ENCODE data around the gene LDLRAD4.

The LDLRAD4 gene

GRCh38 chr18:13239171-13239956 is 20.8 kb downstream of the LDLRAD4 start:
- H3K9ac ChIP-seq (ENCODE audit: low read length): no peak overlapping the region
- H3K27ac ChIP-seq (ENCODE audit: low read depth, low read length): no peak overlapping the region
- no peaks in the 10 kb centered on the region for H3K27me3 ChIP-seq (ENCODE audit: control insufficient read depth, insufficient read depth, low read length)
- peaks cover 8% of the 10 kb centered on the region; the same call in 1 of the 2 replicates for H3K4me1 ChIP-seq (ENCODE audit: control insufficient read depth, insufficient read depth, low read length)
- H3K36me3 ChIP-seq (ENCODE audit: control insufficient read depth, insufficient read depth, low read length): no peaks in the 10 kb centered on the region
- H3K4me3 ChIP-seq (ENCODE audit: low read depth, low read length): no peak overlapping the region
- no peaks in the 10 kb centered on the region for H3K9me3 ChIP-seq (ENCODE audit: control insufficient read depth, insufficient read depth, low read depth, low read length)

- H3K9ac ChIP-seq (ENCODE audit: low read length): no peak overlapping the region
- no peaks in the 10 kb centered on the region for H3K9me3 ChIP-seq (ENCODE audit: control insufficient read depth, insufficient read depth, low read depth, low read length)
- H3K36me3 ChIP-seq (ENCODE audit: control insufficient read depth, insufficient read depth, low read length): no peaks in the 10 kb centered on the region
- no peaks in the 10 kb centered on the region for H3K27me3 ChIP-seq (ENCODE audit: control insufficient read depth, insufficient read depth, low read length)
- H3K27ac ChIP-seq (ENCODE audit: low read depth, low read length): no peak overlapping the region
- no peak overlapping the region for H3K4me3 ChIP-seq (ENCODE audit: low read depth, low read length)
- peaks cover 7% of the 10 kb centered on the region; the same call in 1 of the 2 replicates for H3K4me1 ChIP-seq (ENCODE audit: control insufficient read depth, insufficient read depth, low read length)
These were observed 21.6 kb downstream of the LDLRAD4 start for GRCh38 chr18:13240060-13240725.

DNA sequence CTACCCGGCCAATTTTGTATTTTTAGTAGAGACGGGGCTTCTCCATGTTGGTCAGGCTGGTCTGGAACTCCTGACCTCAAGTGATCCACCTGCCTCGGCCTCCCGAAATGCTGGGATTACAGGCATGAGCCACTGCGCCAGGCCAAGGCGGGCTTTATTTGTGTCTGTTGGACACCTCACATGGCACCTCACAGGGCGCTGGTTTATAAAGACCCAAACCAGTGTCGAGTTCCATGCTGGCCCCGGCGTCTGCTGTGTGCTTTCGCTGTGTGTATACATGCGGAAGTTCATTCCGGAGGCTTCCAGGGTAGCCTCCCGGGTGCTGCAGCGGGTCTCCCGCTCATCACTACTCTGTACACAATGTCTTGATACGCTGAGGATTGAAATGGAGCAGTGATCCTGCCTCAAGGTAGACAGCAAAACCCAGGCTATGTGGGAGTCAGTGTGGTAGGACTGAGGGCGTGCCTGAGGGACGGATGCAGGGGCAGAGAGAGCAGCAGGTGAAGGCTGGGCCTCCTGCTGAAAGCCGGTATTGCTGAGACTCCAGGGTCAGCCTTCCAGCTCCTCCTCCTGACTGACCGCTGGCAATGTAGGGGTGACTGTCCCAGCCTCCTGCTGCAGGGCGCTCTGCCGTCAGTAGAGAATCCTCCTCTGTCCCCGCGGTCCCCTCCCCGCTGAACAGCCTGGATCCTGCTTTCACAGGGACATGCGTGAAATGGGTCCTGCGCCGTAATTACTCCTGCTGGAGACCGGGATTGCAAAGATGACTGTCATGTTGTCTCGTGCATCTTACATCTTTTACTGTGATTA is 22.7 kb downstream of the LDLRAD4 start:
- Histone ChIP-seq H3K4me3 (ENCODE audit: low read depth, low read length) (no peak overlapping the region), H3K4me1 (ENCODE audit: control insufficient read depth, insufficient read depth, low read length) (no peaks in the 10 kb centered on the region), H3K9me3 (ENCODE audit: control insufficient read depth, insufficient read depth, low read depth, low read length) (no peaks in the 10 kb centered on the region), H3K27me3 (ENCODE audit: control insufficient read depth, insufficient read depth, low read length) (no peaks in the 10 kb centered on the region), H3K36me3 (ENCODE audit: control insufficient read depth, insufficient read depth, low read length) (no peaks in the 10 kb centered on the region), H3K9ac (ENCODE audit: low read length) (no peak overlapping the region), H3K27ac (ENCODE audit: low read depth, low read length) (no peak overlapping the region)

- Histone ChIP-seq H3K9ac (ENCODE audit: low read length) (no peak overlapping the region), H3K9me3 (ENCODE audit: control insufficient read depth, insufficient read depth, low read depth, low read length) (no peaks in the 10 kb centered on the region), H3K4me3 (ENCODE audit: low read depth, low read length) (no peak overlapping the region), H3K4me1 (ENCODE audit: control insufficient read depth, insufficient read depth, low read length) (no peaks in the 10 kb centered on the region), H3K27me3 (ENCODE audit: control insufficient read depth, insufficient read depth, low read length) (no peaks in the 10 kb centered on the region), H3K36me3 (ENCODE audit: control insufficient read depth, insufficient read depth, low read length) (no peaks in the 10 kb centered on the region), H3K27ac (ENCODE audit: low read depth, low read length) (no peak overlapping the region)
These were observed 23.3 kb downstream of the LDLRAD4 start for GRCh38 chr18:13241893-13242175.

DNA sequence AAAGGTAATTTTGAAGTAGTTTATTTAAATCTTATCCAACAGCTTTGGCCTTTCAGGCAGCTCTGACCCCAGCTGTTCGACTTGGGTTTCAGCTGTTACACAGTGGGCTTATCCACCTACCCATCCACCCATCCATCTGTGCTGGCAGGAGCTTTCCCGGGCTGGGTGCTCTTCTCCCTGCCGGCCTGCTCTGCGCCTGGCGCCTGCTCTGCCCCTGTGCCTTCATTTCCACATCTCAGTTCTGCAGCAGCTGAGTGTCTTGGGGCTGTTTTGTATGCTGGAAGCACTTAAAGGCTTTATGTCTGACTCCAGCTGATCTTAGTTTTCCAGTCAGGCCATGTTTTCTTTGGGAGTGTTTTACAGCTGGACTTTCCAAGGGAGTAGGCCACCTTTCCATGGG is 24.2 kb downstream of the LDLRAD4 start:
- no peak overlapping the region for H3K4me3 ChIP-seq (ENCODE audit: low read depth, low read length)

DNA sequence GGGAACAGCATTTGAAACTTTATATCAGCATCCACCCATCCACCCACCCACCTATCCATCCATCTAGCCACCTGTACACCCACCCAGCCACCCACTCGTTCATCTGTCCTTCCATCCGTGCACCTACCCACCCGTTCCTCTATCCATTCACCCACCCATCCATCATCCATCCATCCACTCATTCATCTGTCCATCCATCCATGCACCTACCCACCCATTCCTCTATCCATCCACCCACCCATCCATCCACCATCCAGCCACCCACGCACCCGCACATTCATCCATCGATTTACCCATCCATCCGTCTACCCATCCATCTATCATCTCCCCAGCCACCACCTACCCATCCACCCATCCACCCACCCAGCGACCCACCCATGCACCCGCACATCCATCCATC is 24.8 kb downstream of the LDLRAD4 start:
- Histone ChIP-seq H3K9me3 (ENCODE audit: control insufficient read depth, insufficient read depth, low read depth, low read length) (no peaks in the 10 kb centered on the region), H3K36me3 (ENCODE audit: control insufficient read depth, insufficient read depth, low read length) (no peaks in the 10 kb centered on the region), H3K9ac (ENCODE audit: low read length) (no peak overlapping the region), H3K4me3 (ENCODE audit: low read depth, low read length) (no peak overlapping the region), H3K27me3 (ENCODE audit: control insufficient read depth, insufficient read depth, low read length) (no peaks in the 10 kb centered on the region), H3K4me1 (ENCODE audit: control insufficient read depth, insufficient read depth, low read length) (no peaks in the 10 kb centered on the region), H3K27ac (ENCODE audit: low read depth, low read length) (no peak overlapping the region)

More for the DNA sequence above, 24.2 kb downstream of the LDLRAD4 start:
- Histone ChIP-seq H3K9me3 (ENCODE audit: control insufficient read depth, insufficient read depth, low read depth, low read length) (no peaks in the 10 kb centered on the region), H3K36me3 (ENCODE audit: control insufficient read depth, insufficient read depth, low read length) (no peaks in the 10 kb centered on the region), H3K4me1 (ENCODE audit: control insufficient read depth, insufficient read depth, low read length) (no peaks in the 10 kb centered on the region), H3K27me3 (ENCODE audit: control insufficient read depth, insufficient read depth, low read length) (no peaks in the 10 kb centered on the region), H3K27ac (ENCODE audit: low read depth, low read length) (no peak overlapping the region), H3K9ac (ENCODE audit: low read length) (no peak overlapping the region)

- H3K36me3 ChIP-seq (ENCODE audit: control insufficient read depth, insufficient read depth, low read length): no peaks in the 10 kb centered on the region
These were observed 25.6 kb downstream of the LDLRAD4 start for GRCh38 chr18:13244135-13244534.

DNA sequence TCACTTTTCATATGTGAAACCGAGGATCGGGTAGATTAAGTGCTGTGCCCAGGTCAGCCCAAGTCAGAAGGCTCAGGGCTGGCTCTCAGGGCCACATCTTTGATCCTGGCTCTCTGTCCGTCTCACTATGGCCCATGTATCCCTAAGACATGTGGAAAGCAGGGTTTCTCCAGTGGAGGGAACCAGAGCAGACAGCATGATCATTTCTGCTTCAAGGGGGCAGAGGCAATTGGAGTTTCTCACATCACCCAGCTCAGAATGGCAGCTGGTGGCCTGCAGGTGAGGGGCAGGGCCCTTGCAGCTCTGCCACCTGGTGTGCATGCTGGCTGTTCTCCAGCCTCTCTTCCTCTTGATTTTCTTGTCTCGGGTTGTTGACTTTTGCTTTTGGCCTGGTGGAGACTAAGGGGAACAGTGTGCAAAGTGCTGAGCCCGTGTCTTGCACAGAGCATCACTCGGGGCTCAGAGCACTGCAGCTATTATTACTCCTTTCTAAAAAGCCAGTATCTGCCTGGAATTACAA is 27.0 kb downstream of the LDLRAD4 start:
- H3K27ac ChIP-seq (ENCODE audit: low read depth, low read length): no peak overlapping the region
- H3K36me3 ChIP-seq (ENCODE audit: control insufficient read depth, insufficient read depth, low read length): no peaks in the 10 kb centered on the region
- H3K9ac ChIP-seq (ENCODE audit: low read length): no peak overlapping the region

More at GRCh38 chr18:13244135-13244534, 25.6 kb downstream of the LDLRAD4 start:
- Histone ChIP-seq H3K9me3 (ENCODE audit: control insufficient read depth, insufficient read depth, low read depth, low read length) (no peaks in the 10 kb centered on the region), H3K27me3 (ENCODE audit: control insufficient read depth, insufficient read depth, low read length) (no peaks in the 10 kb centered on the region), H3K9ac (ENCODE audit: low read length) (no peak overlapping the region), H3K27ac (ENCODE audit: low read depth, low read length) (no peak overlapping the region), H3K4me3 (ENCODE audit: low read depth, low read length) (no peak overlapping the region), H3K4me1 (ENCODE audit: control insufficient read depth, insufficient read depth, low read length) (no peaks in the 10 kb centered on the region)

GRCh38 chr18:13246121-13246520 is 27.6 kb downstream of the LDLRAD4 start:
- H3K9ac ChIP-seq (ENCODE audit: low read length): no peak overlapping the region
- no peaks in the 10 kb centered on the region for H3K4me1 ChIP-seq (ENCODE audit: control insufficient read depth, insufficient read depth, low read length)
- H3K36me3 ChIP-seq (ENCODE audit: control insufficient read depth, insufficient read depth, low read length): no peaks in the 10 kb centered on the region
- H3K4me3 ChIP-seq (ENCODE audit: low read depth, low read length): no peak overlapping the region
- H3K27me3 ChIP-seq (ENCODE audit: control insufficient read depth, insufficient read depth, low read length): no peaks in the 10 kb centered on the region
- no peak overlapping the region for H3K27ac ChIP-seq (ENCODE audit: low read depth, low read length)
- no peaks in the 10 kb centered on the region for H3K9me3 ChIP-seq (ENCODE audit: control insufficient read depth, insufficient read depth, low read depth, low read length)

More for the DNA sequence above, 27.0 kb downstream of the LDLRAD4 start:
- Histone ChIP-seq H3K27me3 (ENCODE audit: control insufficient read depth, insufficient read depth, low read length) (no peaks in the 10 kb centered on the region), H3K9me3 (ENCODE audit: control insufficient read depth, insufficient read depth, low read depth, low read length) (no peaks in the 10 kb centered on the region), H3K4me3 (ENCODE audit: low read depth, low read length) (no peak overlapping the region), H3K4me1 (ENCODE audit: control insufficient read depth, insufficient read depth, low read length) (no peaks in the 10 kb centered on the region)

- Histone ChIP-seq H3K9me3 (ENCODE audit: control insufficient read depth, insufficient read depth, low read depth, low read length) (no peaks in the 10 kb centered on the region), H3K27me3 (ENCODE audit: control insufficient read depth, insufficient read depth, low read length) (no peaks in the 10 kb centered on the region), H3K27ac (ENCODE audit: low read depth, low read length) (no peak overlapping the region), H3K4me1 (ENCODE audit: control insufficient read depth, insufficient read depth, low read length) (no peaks in the 10 kb centered on the region), H3K9ac (ENCODE audit: low read length) (no peak overlapping the region), H3K36me3 (ENCODE audit: control insufficient read depth, insufficient read depth, low read length) (no peaks in the 10 kb centered on the region), H3K4me3 (ENCODE audit: low read depth, low read length) (no peak overlapping the region)
These were observed 28.0 kb downstream of the LDLRAD4 start for GRCh38 chr18:13246591-13246990.

GRCh38 chr18:13247506-13247905 is 28.9 kb downstream of the LDLRAD4 start:
- Histone ChIP-seq H3K36me3 (ENCODE audit: control insufficient read depth, insufficient read depth, low read length) (no peaks in the 10 kb centered on the region), H3K27me3 (ENCODE audit: control insufficient read depth, insufficient read depth, low read length) (no peaks in the 10 kb centered on the region), H3K4me3 (ENCODE audit: low read depth, low read length) (no peak overlapping the region), H3K4me1 (ENCODE audit: control insufficient read depth, insufficient read depth, low read length) (no peaks in the 10 kb centered on the region), H3K9ac (ENCODE audit: low read length) (no peak overlapping the region), H3K9me3 (ENCODE audit: control insufficient read depth, insufficient read depth, low read depth, low read length) (no peaks in the 10 kb centered on the region), H3K27ac (ENCODE audit: low read depth, low read length) (no peak overlapping the region)

Data from HUES6 (cell line).